Measurements from ENCODE around the gene CEP70.
"Not testable (repeated sequence)": the region's sequence is repeated elsewhere in the genome, so short reads cannot be mapped to it uniquely, and the experiment has no call there.

CEP70 gene

GRCh38 chr3:138594150-138594934, at the start of gene CEP70:
TSS of gene CEP70 (minus strand) at chr3:138594260. CDS start at chr3:138572927, 21,333 bp downstream.
- peak; percentile 85 for DNase-seq

- DNase-seq = no peak
Observed at GRCh38 chr3:138642927-138643253, 48.8 kb upstream of the CEP70 start.

- DNase-seq = no peak
Observed at GRCh38 chr3:138642226-138642926, 48.3 kb upstream of the CEP70 start.

GRCh38 chr3:138640537-138640936, 46.5 kb upstream of the CEP70 start:
- DNase-seq = no peak

GRCh38 chr3:138638641-138639040, 44.6 kb upstream of the CEP70 start:
- no peak for DNase-seq

- DNase-seq = no peak
Observed at GRCh38 chr3:138629526-138629925, 35.5 kb upstream of the CEP70 start.

- no peak for DNase-seq
Observed at GRCh38 chr3:138625707-138626365, 31.8 kb upstream of the CEP70 start.

- DNase-seq = no peak
Observed at GRCh38 chr3:138624518-138624917, 30.5 kb upstream of the CEP70 start.

- no peak for DNase-seq
Observed at GRCh38 chr3:138620431-138620830, 26.4 kb upstream of the CEP70 start.

- no peak for DNase-seq
Observed at GRCh38 chr3:138615462-138615861, 21.4 kb upstream of the CEP70 start.

GRCh38 chr3:138609898-138610266, 15.8 kb upstream of the CEP70 start:
- no peak for DNase-seq

GRCh38 chr3:138608322-138609135, 14.5 kb upstream of the CEP70 start, which contains the start of gene FAIM:
TSS of gene FAIM (plus strand) at chr3:138608771. CDS start at chr3:138619727, 10,956 bp downstream.
- DNase-seq = peak; percentile 65

- not testable (repeated sequence) for DNase-seq
Observed at GRCh38 chr3:138604106-138604595, 10.1 kb upstream of the CEP70 start.

GRCh38 chr3:138601661-138602060, 7.6 kb upstream of the CEP70 start:
- not testable (repeated sequence) for DNase-seq

- DNase-seq = no peak
Observed at GRCh38 chr3:138600100-138600745, 6.2 kb upstream of the CEP70 start.

- no peak for DNase-seq
Observed at GRCh38 chr3:138598534-138598933, 4.5 kb upstream of the CEP70 start.

- not testable (repeated sequence) for DNase-seq
Observed at GRCh38 chr3:138597186-138597976, 3.3 kb upstream of the CEP70 start.

- no peak for DNase-seq
Observed at GRCh38 chr3:138594935-138595610, 1.0 kb upstream of the CEP70 start.

GRCh38 chr3:138593488-138594149, 441 bp downstream of the CEP70 start:
- DNase-seq = no peak

GRCh38 chr3:138591392-138591791, 2.7 kb downstream of the CEP70 start:
- no peak for DNase-seq
